HepG2 (cell line): ENCODE measurements around the gene SLC13A5. TPM values are rescaled to one million over a fixed set of nuclear protein-coding genes. Genes with fewer than 3 reads are reported as not detected.

Experiments used
- ATF7-NPFF ChIP-seq: sonication (generic); formaldehyde crosslinking; IDR thresholded peaks from 2 replicates; pipeline ENCODE4 v1.8.1; 2023; ENCODE audit warnings: mild to moderate bottlenecking, low read depth, missing genetic modification reagents, moderate library complexity
- E2F1 ChIP-seq: sonication (generic); formaldehyde crosslinking; IDR thresholded peaks from 2 replicates; pipeline ENCODE4 v1.5.0; 2020; ENCODE audit warnings: missing genetic modification reagents
- E2F2 ChIP-seq: sonication (generic); formaldehyde crosslinking; IDR thresholded peaks from 2 replicates; pipeline ENCODE4 v1.4.0; 2020; ENCODE audit warnings: missing genetic modification reagents, borderline replicate concordance
- FOSL1 ChIP-seq: sonication (generic); formaldehyde crosslinking; IDR thresholded peaks from 2 replicates; pipeline ENCODE4 v1.9.0; 2021; ENCODE audit warnings: missing genetic modification reagents, borderline replicate concordance
- FOXC1 ChIP-seq: sonication (generic); formaldehyde crosslinking; IDR thresholded peaks from 2 replicates; pipeline ENCODE4 v1.8.0; 2022; ENCODE audit warnings: mild to moderate bottlenecking, missing genetic modification reagents, borderline replicate concordance
- GZF1 ChIP-seq: sonication (generic); formaldehyde crosslinking; IDR thresholded peaks from 2 replicates; pipeline ENCODE4 v1.5.1; 2020; ENCODE audit warnings: mild to moderate bottlenecking, missing genetic modification reagents
- IKZF1 ChIP-seq: fragments of 450-650 bp; IDR thresholded peaks from 2 replicates; pipeline ENCODE4 v1.7.1; 2016
- PREB ChIP-seq: sonication (generic); formaldehyde crosslinking; IDR thresholded peaks from 2 replicates; pipeline ENCODE4 v1.4.0; 2020; ENCODE audit warnings: missing genetic modification reagents
- RARG ChIP-seq: sonication (generic); formaldehyde crosslinking; IDR thresholded peaks from 2 replicates; pipeline ENCODE4 v1.4.0; 2020; ENCODE audit warnings: low read depth, mild to moderate bottlenecking, missing genetic modification reagents
- SMC3 ChIP-seq: IDR thresholded peaks from 2 replicates; pipeline ENCODE4 v1.6.1; 2011; ENCODE audit warnings: low read length, improper control_type of control experiment
- SNAPC5 ChIP-seq: sonication (generic); formaldehyde crosslinking; IDR thresholded peaks from 2 replicates; pipeline ENCODE4 v1.8.1; 2023; ENCODE audit warnings: mild to moderate bottlenecking, missing genetic modification reagents, borderline replicate concordance
- TBX3 ChIP-seq: fragments of 450-650 bp; IDR thresholded peaks from 2 replicates; pipeline ENCODE4 v1.6.1; 2017; ENCODE audit warnings: antibody characterized with exemption, mild to moderate bottlenecking, inconsistent platforms, borderline replicate concordance
- TFDP2 ChIP-seq: sonication (generic); formaldehyde crosslinking; IDR thresholded peaks from 2 replicates; pipeline ENCODE4 v1.4.0; 2020; ENCODE audit warnings: missing genetic modification reagents
- YEATS2 ChIP-seq: sonication (generic); formaldehyde crosslinking; IDR thresholded peaks from 2 replicates; pipeline ENCODE4 v1.4.0; 2020; ENCODE audit warnings: missing genetic modification reagents, borderline replicate concordance
- ZBTB37 ChIP-seq: sonication (generic); formaldehyde crosslinking; IDR thresholded peaks from 2 replicates; pipeline ENCODE4 v1.4.0; 2020; ENCODE audit warnings: mild to moderate bottlenecking, missing genetic modification reagents
- ZFP1 ChIP-seq: IDR thresholded peaks from 2 replicates; pipeline ENCODE4 v1.6.1; 2016
- ZNF337 ChIP-seq: sonication (generic); formaldehyde crosslinking; IDR thresholded peaks from 2 replicates; pipeline ENCODE4 v1.5.1; 2020; ENCODE audit warnings: missing genetic modification reagents, low read depth, mild to moderate bottlenecking, borderline replicate concordance
- ZNF354B ChIP-seq: sonication (generic); formaldehyde crosslinking; IDR thresholded peaks from 2 replicates; pipeline ENCODE4 v1.8.0; 2022; ENCODE audit warnings: mild to moderate bottlenecking, missing genetic modification reagents
- ZNF44 ChIP-seq: sonication (generic); formaldehyde crosslinking; IDR thresholded peaks from 2 replicates; pipeline ENCODE4 v1.5.1; 2020; ENCODE audit warnings: mild to moderate bottlenecking, missing genetic modification reagents
- ZNF460 ChIP-seq: sonication (generic); formaldehyde crosslinking; IDR thresholded peaks from 2 replicates; pipeline ENCODE4 v1.5.1; 2020; ENCODE audit warnings: missing genetic modification reagents, mild to moderate bottlenecking, borderline replicate concordance
- ZNF484 ChIP-seq: sonication (generic); formaldehyde crosslinking; IDR thresholded peaks from 2 replicates; pipeline ENCODE4 v1.5.1; 2020; ENCODE audit warnings: mild to moderate bottlenecking, low read depth, missing genetic modification reagents, borderline replicate concordance
- ZNF556 ChIP-seq: sonication (generic); formaldehyde crosslinking; IDR thresholded peaks from 2 replicates; pipeline ENCODE4 v1.4.0; 2020; ENCODE audit warnings: mild to moderate bottlenecking, missing genetic modification reagents, borderline replicate concordance
- ZNF652 ChIP-seq: IDR thresholded peaks from 2 replicates; pipeline ENCODE4 v1.6.1; 2016; ENCODE audit warnings: low read depth, borderline replicate concordance
- ZNF75D ChIP-seq: sonication (generic); formaldehyde crosslinking; IDR thresholded peaks from 2 replicates; pipeline ENCODE4 v1.8.1; 2023; ENCODE audit warnings: missing genetic modification reagents, mild to moderate bottlenecking, borderline replicate concordance
- ZZZ3 ChIP-seq: sonication (generic); formaldehyde crosslinking; IDR thresholded peaks from 2 replicates; pipeline ENCODE4 v1.4.0; 2020; ENCODE audit warnings: missing genetic modification reagents, mild to moderate bottlenecking, borderline replicate concordance
- polyA plus RNA-seq, 8 experiments: library from polyadenylated mRNA; depleted of rRNA in 3 of 8; stranded (reverse) in 7 of 8; unstranded in 1 of 8; fragments of >200 nt; fragmentation: Illumina TruSeq in 4 of 8; extraction: Trizol in 4 of 8; gene quantifications; 2 replicates each; pipeline versions ENCODE4 v1.2.1 to v1.2.3, GENCODE V29; 2011 to 2016; ENCODE audit warnings: low read depth in 4 of 8, missing spikeins in 1 of 8, mixed read lengths in 1 of 8; ENCODE audit not compliant: insufficient read depth in 1 of 8
- total RNA-seq, 5 experiments: library from RNA; depleted of rRNA; stranded (reverse); fragments of >200 nt; fragmentation: Illumina TruSeq; extraction: Trizol; gene quantifications; 2 replicates each; pipeline ENCODE4 v1.2.3, GENCODE V29; 2016; ENCODE audit warnings: low read depth in 1 of 5

Gene SLC13A5
- total and polyA plus RNA-seq, 2 of the 13 experiments (the other 11 are each of a cell fraction or from before 2014, with no cell fraction given) = 42.8 to 310 TPM

GRCh38 chr17:6711081-6711674, 2.0 kb downstream of the SLC13A5 start (continued):
- TF ChIP-seq TBX3 (no peak), YEATS2 (CRISPR knock-in tag) (no peak; the same call in 1 of the 2 replicates), ATF7-NPFF (CRISPR knock-in tag) (no peak), ZNF44 (CRISPR knock-in tag) (no peak), ZZZ3 (no peak), IKZF1 (peak; percentile 94; the same call in 1 of the 2 replicates), ZNF337 (no peak), GZF1 (CRISPR knock-in tag) (peak; percentile 35; the same call in 1 of the 2 replicates), ZNF484 (no peak), FOSL1 (CRISPR knock-in tag) (no peak), SNAPC5 (CRISPR knock-in tag) (no peak), PREB (CRISPR knock-in tag) (no peak), ZNF556 (CRISPR knock-in tag) (no peak), SMC3 (no peak), RARG (CRISPR knock-in tag) (no peak), E2F2 (CRISPR knock-in tag) (no peak), E2F1 (CRISPR knock-in tag) (no peak), ZNF652 (CRISPR knock-in tag) (no peak), ZNF75D (no peak), ZBTB37 (CRISPR knock-in tag) (peak; percentile 58; the same call in 1 of the 2 replicates), FOXC1 (CRISPR knock-in tag) (no peak), ZNF460 (no peak), TFDP2 (CRISPR knock-in tag) (no peak), ZFP1 (no peak), ZNF354B (CRISPR knock-in tag) (no peak)
